Measurements from ENCODE around the gene BMPR2. TPM values are rescaled to one million over a fixed set of nuclear protein-coding genes. Genes with fewer than 3 reads are reported as not detected.

BMPR2 gene
- total and polyA plus RNA-seq, 2 of the 8 experiments (the other 6 are each of a cell fraction or from before 2014, with no cell fraction given), result 5.5 to 19.8 TPM

DNA sequence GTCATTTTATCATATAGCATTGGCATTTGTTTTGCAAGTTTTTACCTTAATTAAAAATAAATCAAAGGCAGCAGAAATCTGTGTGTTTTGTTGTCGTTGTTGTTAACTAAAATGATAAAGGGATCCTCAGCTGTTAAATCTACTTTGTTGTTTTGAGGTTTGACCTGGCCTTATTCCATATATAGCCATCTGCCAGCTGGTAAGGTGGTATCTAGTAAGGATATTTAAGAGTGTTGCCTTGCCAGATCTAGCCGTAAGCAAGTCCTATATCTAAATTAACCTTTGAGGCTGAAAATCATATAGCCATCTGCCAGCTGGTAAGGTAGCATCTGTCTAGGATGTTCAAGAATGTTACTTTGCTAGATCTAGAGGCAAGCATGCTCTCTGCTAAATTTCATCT is 56.6 kb downstream of the BMPR2 start:
- Histone ChIP-seq H3K27me3 (replicated peaks in 1 of 4; ENCODE audit: control insufficient read depth in 3 of 4, extremely low read depth in 1 of 4, insufficient read depth in 3 of 4, low read length in 3 of 4) (no peaks in the 10 kb centered on the region), H4K20me1 (replicated peaks in 1 of 2; ENCODE audit: control insufficient read depth in 1 of 2, insufficient read depth in 2 of 2, low read length in 2 of 2) (no peaks in the 10 kb centered on the region), H3K4me3 (ENCODE audit: extremely low read depth in 1 of 4, insufficient read depth in 2 of 4, low read depth in 3 of 4, low read length in 4 of 4) (no peak overlapping the region), H3K79me2 (ENCODE audit: control insufficient read depth in 1 of 2, insufficient read depth in 2 of 2, low read length in 2 of 2) (peaks cover 0 to 23% of the 10 kb centered on the region in 2 experiments; a peak in 3 of 4 replicates), H3K14ac (ENCODE audit: insufficient read length) (no peak overlapping the region), H3K4me2 (ENCODE audit: insufficient read depth in 1 of 2, low read depth in 2 of 2, low read length in 2 of 2) (no peak overlapping the region), H2AFZ (ENCODE audit: low read length) (no peak overlapping the region), H4K5ac (ENCODE audit: insufficient read length, low read depth, low read length) (no peak overlapping the region), H3K4ac (replicated peaks; ENCODE audit: insufficient read length, low read depth, low read length) (no peak overlapping the region), H3K9me3 (ENCODE audit: insufficient read depth in 2 of 2, low read depth in 1 of 2, low read length in 1 of 2) (no peaks in the 10 kb centered on the region), H2AK5ac (ENCODE audit: low read depth, low read length) (no peak overlapping the region), H2BK20ac (ENCODE audit: low read length) (no peak overlapping the region), H3K27ac (ENCODE audit: low read depth, low read length) (no peak overlapping the region), H3K56ac (replicated peaks; ENCODE audit: insufficient read length, low read depth, low read length) (no peak overlapping the region), H3K18ac (ENCODE audit: extremely low read depth, low read length) (no peak overlapping the region), H2BK15ac (ENCODE audit: low read length) (no peak overlapping the region), H3K9ac (replicated peaks in 1 of 4; ENCODE audit: extremely low read depth in 1 of 4, low read depth in 3 of 4, low read length in 3 of 4) (no peak overlapping the region), H3K23ac (ENCODE audit: insufficient read length) (no peak overlapping the region), H2BK5ac (ENCODE audit: low read depth, low read length) (no peak overlapping the region), H2BK120ac (replicated peaks; ENCODE audit: low read depth, low read length) (no peak overlapping the region), H4K91ac (replicated peaks; ENCODE audit: insufficient read length, low read length) (no peak overlapping the region), H3K79me1 (ENCODE audit: low read depth, low read length) (no peaks in the 10 kb centered on the region), H3K23me2 (ENCODE audit: low read depth, low read length) (no peaks in the 10 kb centered on the region), H3K4me1 (replicated peaks in 1 of 4; ENCODE audit: control insufficient read depth in 3 of 4, insufficient read depth in 4 of 4, low read length in 3 of 4) (no peaks in the 10 kb centered on the region), H2BK12ac (ENCODE audit: low read depth, low read length) (no peak overlapping the region), H3K36me3 (ENCODE audit: control insufficient read depth in 2 of 4, insufficient read depth in 4 of 4, low read length in 3 of 4) (no peaks in the 10 kb centered on the region), H4K8ac (ENCODE audit: extremely low read depth, insufficient read depth, low read length) (no peak overlapping the region)
- FAIRE-seq (no peak), DNase-seq (ENCODE audit: low read depth in 1 of 2, low spot score in 2 of 2) (no peak)
- ChIA-PET POLR2A (ENCODE audit: partially characterized antibody) (no interaction called here), CTCF (ENCODE audit: partially characterized antibody) (no interaction called here)
- 83% methylated on average over 2 of the region's 2 CpGs; no CpG with 5 or more reads in 1 of the 2 experiments for WGBS, 2 experiments (ENCODE audit: extremely low coverage in 1 of 2, insufficient coverage in 1 of 2, insufficient read length in 1 of 2, insufficient replicate concordance in 2 of 2, low coverage in 1 of 2, low lambda C conversion rate in 2 of 2, missing lambda C conversion rate in 1 of 2)
- TF ChIP-seq, protein P1, sequence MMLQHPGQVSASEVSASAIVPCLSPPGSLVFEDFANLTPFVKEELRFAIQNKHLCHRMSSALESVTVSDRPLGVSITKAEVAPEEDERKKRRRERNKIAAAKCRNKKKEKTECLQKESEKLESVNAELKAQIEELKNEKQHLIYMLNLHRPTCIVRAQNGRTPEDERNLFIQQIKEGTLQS (IDR thresholded peaks at IDR 0.05; ENCODE audit: insufficient read depth, low read depth, low read length), result no peak
- TF ChIP-seq YY1 (IDR thresholded peaks at IDR 0.05; ENCODE audit: low read depth, low read length), result no peak
